Thyroid gland (tissue), 4 donors: ENCODE measurements around the gene WDR77. TPM values are rescaled to one million over a fixed set of nuclear protein-coding genes. Genes with fewer than 3 reads are reported as not detected.
A peak's percentile ranks its signal among the peaks of the same experiment; 100 is the strongest.

ENCODE experiments used
- DNase-seq, 2 donors: peaks; one replicate each; pipeline ENCODE4 v3.0.0-alpha.2; 2019
- H3K27ac ChIP-seq, 3 donors: fragments of 200-600 bp; sonication (generic); 1 replicate in 2 of 3; 2 replicates in 1 of 3; pipeline ENCODE4 v1.5.1; 2016 to 2019; ENCODE audit warnings: mild to moderate bottlenecking in 1 of 3, moderate library complexity in 1 of 3
- H3K27me3 ChIP-seq: fragments of 200-600 bp; sonication (generic); one replicate; pipeline ENCODE4 v1.5.1; 2019
- H3K36me3 ChIP-seq, 2 donors: fragments of 200-600 bp; sonication (generic); one replicate each; pipeline ENCODE4 v1.5.1; 2016 to 2019
- H3K4me1 ChIP-seq, 2 donors: fragments of 200-600 bp; sonication (generic); one replicate each; pipeline ENCODE4 v1.5.1; 2017 to 2019
- H3K4me3 ChIP-seq, 3 donors: fragments of 200-600 bp; sonication (generic); replicated peaks in 1 of 3; 1 replicate in 2 of 3; 2 replicates in 1 of 3; pipeline ENCODE4 v1.5.1; 2016; ENCODE audit warnings: mild to moderate bottlenecking in 1 of 3
- H3K9me3 ChIP-seq: fragments of 200-600 bp; sonication (generic); one replicate; pipeline ENCODE4 v1.5.1; 2017
- POLR2A ChIP-seq, 2 donors: fragments of 450-650 bp; IDR thresholded peaks; one replicate each; pipeline ENCODE4 v1.6.1; 2017; ENCODE audit warnings: antibody characterized with exemption in 2 of 2, mild to moderate bottlenecking in 2 of 2, moderate library complexity in 1 of 2
- WGBS, 2 donors: methylation state at CpG; one replicate each; pipeline ENCODE4 v1.1.5; 2017; 5-methylcytosine and 5-hydroxymethylcytosine counted together
- intact Hi-C: fragments of 100-400 bp; cut with DNase I; formaldehyde crosslinking; loops from one replicate; pipeline ENCODE4 v1.15.1; 2023
- total RNA-seq, 4 donors: library from RNA; depleted of rRNA; stranded (reverse); fragments of >200 nt; gene quantifications; one replicate each; pipeline ENCODE4 v1.2.3, GENCODE V29; 2016
- TF ChIP-seq, protein P1 (sequence below), 6 experiments: fragments of 200-600 bp in 3 of 6; fragments of 450-650 bp in 3 of 6; sonication (generic) in 3 of 6; IDR thresholded peaks; one replicate each; pipeline ENCODE4 v1.5.1; 2016 to 2019; ENCODE audit warnings: antibody characterized with exemption in 6 of 6, mild to moderate bottlenecking in 2 of 6, inconsistent platforms in 1 of 6, moderate library complexity in 1 of 6

WDR77 gene
- total RNA-seq, 4 donors from 2014 or later = 19.5 to 36.1 (median 26.3) TPM

DNA sequence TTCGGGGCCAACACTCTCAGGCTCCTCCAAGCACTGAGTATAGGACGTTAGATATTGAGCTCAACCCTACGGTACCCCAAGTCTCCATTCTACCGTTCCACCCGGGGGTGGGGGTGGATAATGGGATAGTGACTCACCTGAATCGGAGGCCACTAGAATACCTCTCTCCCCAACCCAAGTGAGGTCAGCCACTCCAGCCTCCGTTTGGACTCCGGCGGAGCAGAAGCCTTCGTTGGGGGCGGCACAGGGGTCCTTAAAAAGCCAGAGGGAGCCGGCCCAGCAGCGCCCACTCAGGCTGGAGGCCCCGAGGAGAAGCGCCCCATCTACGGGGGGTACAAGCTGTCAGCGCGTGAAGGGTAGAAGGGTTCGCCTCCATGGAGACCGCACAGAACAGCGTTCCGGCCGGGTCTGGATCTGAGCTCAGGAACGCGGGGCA, 556 bp downstream of the WDR77 start:
- intact Hi-C loops = no loop called here
- H3K4me3 ChIP-seq = peak overlapping the region; percentile 67 to 86 (median 77)
- H3K27me3 ChIP-seq = no peaks in the 10 kb centered on the region
- 0 to 3% methylated on average over 21 to 25 of the region's 25 CpGs for WGBS, 2 donors
- TF ChIP-seq POLR2A (IDR thresholded peaks at IDR 0.05) = no peak
- TF ChIP-seq, protein P1, sequence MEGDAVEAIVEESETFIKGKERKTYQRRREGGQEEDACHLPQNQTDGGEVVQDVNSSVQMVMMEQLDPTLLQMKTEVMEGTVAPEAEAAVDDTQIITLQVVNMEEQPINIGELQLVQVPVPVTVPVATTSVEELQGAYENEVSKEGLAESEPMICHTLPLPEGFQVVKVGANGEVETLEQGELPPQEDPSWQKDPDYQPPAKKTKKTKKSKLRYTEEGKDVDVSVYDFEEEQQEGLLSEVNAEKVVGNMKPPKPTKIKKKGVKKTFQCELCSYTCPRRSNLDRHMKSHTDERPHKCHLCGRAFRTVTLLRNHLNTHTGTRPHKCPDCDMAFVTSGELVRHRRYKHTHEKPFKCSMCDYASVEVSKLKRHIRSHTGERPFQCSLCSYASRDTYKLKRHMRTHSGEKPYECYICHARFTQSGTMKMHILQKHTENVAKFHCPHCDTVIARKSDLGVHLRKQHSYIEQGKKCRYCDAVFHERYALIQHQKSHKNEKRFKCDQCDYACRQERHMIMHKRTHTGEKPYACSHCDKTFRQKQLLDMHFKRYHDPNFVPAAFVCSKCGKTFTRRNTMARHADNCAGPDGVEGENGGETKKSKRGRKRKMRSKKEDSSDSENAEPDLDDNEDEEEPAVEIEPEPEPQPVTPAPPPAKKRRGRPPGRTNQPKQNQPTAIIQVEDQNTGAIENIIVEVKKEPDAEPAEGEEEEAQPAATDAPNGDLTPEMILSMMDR (IDR thresholded peaks at IDR 0.05) = no peak
- DNase-seq = no peak
- H3K4me1 ChIP-seq = peaks cover 9 to 28% of the 10 kb centered on the region in 2 donors
- H3K9me3 ChIP-seq = no peaks in the 10 kb centered on the region
- peaks cover 13 to 14% of the 10 kb centered on the region in 2 donors for H3K36me3 ChIP-seq
- H3K27ac ChIP-seq = peak overlapping the region in 1 of 3 donors; percentile 60

DNA sequence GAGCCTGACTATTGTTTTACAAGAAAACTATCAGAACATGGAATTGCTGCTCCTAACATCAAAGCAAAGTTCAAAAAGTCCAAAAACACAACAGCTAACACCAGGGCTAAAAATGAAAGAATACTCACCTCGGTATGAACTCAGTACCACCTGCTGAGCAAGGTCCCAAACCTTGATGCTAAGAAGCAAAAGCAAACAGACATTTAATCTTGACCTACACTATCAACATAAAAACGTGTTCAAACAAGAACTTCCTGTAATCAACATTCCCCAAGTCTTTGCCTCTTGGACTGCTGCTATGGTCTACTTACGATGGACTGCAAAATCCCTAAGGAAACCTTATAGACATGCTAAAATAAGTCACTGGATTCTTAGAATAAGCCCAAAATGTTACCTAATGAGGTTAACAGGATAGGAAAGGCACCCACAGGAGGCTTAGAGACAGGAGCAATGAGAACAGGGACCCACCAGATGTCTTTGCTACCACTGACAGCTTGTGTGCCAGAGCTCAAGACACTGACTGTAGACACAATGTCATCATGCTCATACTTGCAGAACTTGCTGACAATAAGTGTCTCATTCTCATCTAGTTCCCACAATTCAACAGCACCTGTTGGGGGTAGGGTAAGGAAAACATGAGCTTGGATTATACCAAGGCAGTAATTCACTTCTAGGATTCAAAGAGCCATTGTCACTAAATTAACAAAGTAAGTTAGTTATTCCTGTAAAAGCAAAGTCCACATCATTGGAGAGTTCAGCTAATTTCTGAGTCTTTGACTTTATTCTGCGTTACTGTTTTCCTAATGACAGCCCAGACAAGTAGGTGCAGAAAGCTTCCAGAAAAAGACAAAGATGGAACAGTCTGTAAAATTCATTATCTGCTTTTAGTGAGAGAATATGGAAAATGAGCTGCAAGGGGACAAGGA, 1.8 kb downstream of the WDR77 start:
- intact Hi-C loops = no loop called here
- DNase-seq = no peak
- Histone ChIP-seq H3K9me3 (no peaks in the 10 kb centered on the region), H3K27ac (no peak overlapping the region), H3K36me3 (peaks cover 22 to 27% of the 10 kb centered on the region in 2 donors), H3K27me3 (no peaks in the 10 kb centered on the region), H3K4me3 (no peak overlapping the region), H3K4me1 (peaks cover 9 to 28% of the 10 kb centered on the region in 2 donors)
- 75 to 77% methylated on average over 4 of the region's 4 CpGs for WGBS, 2 donors
- no peak for TF ChIP-seq POLR2A (IDR thresholded peaks at IDR 0.05)
- TF ChIP-seq, protein P1 (IDR thresholded peaks at IDR 0.05) = no peak

DNA sequence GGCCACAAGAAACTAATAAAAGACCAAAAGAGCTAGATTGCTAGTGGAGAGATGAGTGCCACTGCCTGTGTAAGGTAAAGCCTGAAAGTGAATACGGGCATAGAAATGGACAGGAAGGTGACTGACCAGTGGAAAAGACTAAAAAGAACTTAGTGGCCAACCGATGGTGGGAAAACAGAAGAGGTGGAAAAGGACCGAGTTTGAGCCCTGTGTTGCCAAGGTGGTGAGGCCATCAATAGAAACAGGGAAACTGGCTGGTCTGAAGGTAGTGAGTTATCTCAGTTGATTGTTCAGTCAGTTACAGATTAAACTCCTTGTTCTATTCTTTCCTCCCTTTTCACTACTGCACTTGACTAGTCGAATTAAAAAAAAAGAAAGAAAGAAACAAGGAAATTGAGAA, 2.5 kb downstream of the WDR77 start:
- peaks cover 29 to 34% of the 10 kb centered on the region in 2 donors for H3K36me3 ChIP-seq
- DNase-seq = no peak
- TF ChIP-seq, protein P1 (IDR thresholded peaks at IDR 0.05) = no peak
- TF ChIP-seq POLR2A (IDR thresholded peaks at IDR 0.05) = no peak
- intact Hi-C loops = no loop called here
- H3K27ac ChIP-seq = no peak overlapping the region
- peaks cover 9 to 24% of the 10 kb centered on the region in 2 donors for H3K4me1 ChIP-seq
- no peaks in the 10 kb centered on the region for H3K27me3 ChIP-seq
- 89 to 94% methylated on average over 4 of the region's 4 CpGs for WGBS, 2 donors
- H3K9me3 ChIP-seq = no peaks in the 10 kb centered on the region
- no peak overlapping the region for H3K4me3 ChIP-seq

DNA sequence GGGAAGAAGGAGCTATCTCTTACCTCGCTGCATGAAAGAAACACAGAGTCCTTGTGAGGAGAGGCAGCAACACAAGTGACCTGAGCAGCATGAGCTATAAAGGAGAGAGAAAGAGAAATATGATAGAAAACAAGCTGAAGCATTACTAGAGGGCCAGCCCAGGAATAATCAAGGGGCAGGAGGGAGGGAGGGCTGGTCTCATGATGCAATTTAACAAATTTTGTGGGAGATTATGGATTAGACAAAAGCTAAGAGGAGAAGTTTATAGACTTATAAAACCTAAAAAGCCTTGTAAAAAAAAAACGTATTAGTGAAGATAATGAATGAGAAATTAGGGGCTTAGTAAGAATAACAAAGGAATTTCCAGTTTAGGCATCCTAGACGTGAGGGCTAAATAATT, 5.0 kb downstream of the WDR77 start:
- DNase-seq = no peak
- H3K4me3 ChIP-seq = no peak overlapping the region
- TF ChIP-seq POLR2A (IDR thresholded peaks at IDR 0.05) = no peak
- TF ChIP-seq, protein P1 (IDR thresholded peaks at IDR 0.05) = no peak
- H3K27me3 ChIP-seq = no peaks in the 10 kb centered on the region
- 87 to 92% methylated on average over 3 of the region's 3 CpGs for WGBS, 2 donors
- H3K36me3 ChIP-seq = peaks cover 35 to 58% of the 10 kb centered on the region in 2 donors
- H3K9me3 ChIP-seq = no peaks in the 10 kb centered on the region
- H3K27ac ChIP-seq = no peak overlapping the region
- H3K4me1 ChIP-seq = peaks cover 0 to 8% of the 10 kb centered on the region in 2 donors
- intact Hi-C loops = no loop called here

DNA sequence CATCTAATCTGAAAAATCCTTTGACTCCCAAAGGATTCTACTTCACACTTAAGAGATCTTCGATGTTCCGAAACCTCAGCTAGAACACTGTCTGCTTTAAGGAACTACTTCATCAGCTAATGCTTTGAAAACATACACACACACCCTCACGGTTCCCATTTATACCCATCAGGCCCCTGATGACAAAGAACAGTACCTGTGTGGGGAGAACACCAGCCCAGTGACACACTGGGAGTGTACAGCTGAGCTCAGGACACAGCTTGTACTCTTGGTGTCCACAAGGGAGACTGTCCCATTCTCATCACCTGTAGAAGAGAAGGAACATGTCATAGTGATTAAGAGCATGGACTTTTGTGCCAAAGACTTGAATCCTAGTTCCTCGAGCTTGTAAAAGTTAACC, 6.6 kb downstream of the WDR77 start:
- Histone ChIP-seq H3K27ac (no peak overlapping the region), H3K27me3 (no peaks in the 10 kb centered on the region), H3K36me3 (peaks cover 43 to 63% of the 10 kb centered on the region in 2 donors), H3K4me3 (no peak overlapping the region), H3K9me3 (no peaks in the 10 kb centered on the region), H3K4me1 (no peaks in the 10 kb centered on the region)
- no peak for DNase-seq
- intact Hi-C loops = no loop called here
- no peak for TF ChIP-seq POLR2A (IDR thresholded peaks at IDR 0.05)
- TF ChIP-seq, protein P1 (IDR thresholded peaks at IDR 0.05) = no peak
- WGBS, 2 donors = 91 to 92% methylated on average over 4 of the region's 4 CpGs
